ENCODE data around the gene MRPL28. TPM values are rescaled to one million over a fixed set of nuclear protein-coding genes. Genes with fewer than 3 reads are reported as not detected.

MRPL28 gene
- total RNA-seq, 1 donor from 2014 or later: 80.4 TPM

DNA sequence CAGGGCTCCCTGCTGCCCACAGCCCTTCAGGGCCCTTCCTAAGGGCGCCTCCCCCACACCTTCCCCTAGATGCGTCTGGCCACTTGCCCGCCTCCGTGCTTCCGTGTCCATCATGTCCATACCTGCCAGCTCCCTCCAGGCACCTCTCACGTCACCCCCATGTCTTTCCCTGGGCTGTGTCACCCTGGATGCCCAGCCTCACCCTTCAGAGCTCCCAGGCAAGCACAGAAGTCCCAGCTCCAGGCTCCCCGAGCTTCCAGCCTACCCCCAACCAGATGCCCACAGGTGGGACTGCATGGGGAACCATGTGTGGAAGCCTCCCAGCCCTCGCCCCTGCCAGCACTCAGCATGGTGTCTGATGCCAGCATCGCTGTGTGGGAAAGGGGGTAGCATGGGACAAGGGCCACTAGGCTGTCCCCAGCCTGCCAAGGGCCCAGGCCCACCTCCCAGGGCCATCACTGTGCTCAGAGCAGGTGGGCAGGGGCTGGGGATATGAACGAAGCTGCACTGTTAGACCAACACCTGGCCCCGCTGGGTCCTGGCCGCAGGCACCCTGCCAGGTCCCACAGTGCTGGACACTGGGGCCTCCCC is 16.0 kb downstream of the MRPL28 start:
- no peaks in the 10 kb centered on the region for H3K27me3 Mint-ChIP-seq (ENCODE audit: low read depth)
- DNase-seq (ENCODE audit: low read depth, low spot score): no peak
- H3K27ac Mint-ChIP-seq (ENCODE audit: unreplicated experiment): no peak overlapping the region
- peaks cover 3% of the 10 kb centered on the region for H3K36me3 Mint-ChIP-seq (ENCODE audit: low read depth)
- peak overlapping the region; percentile 38 for H3K4me3 Mint-ChIP-seq
- no peaks in the 10 kb centered on the region for H3K9me3 Mint-ChIP-seq
- H3K4me1 Mint-ChIP-seq: peaks cover 13% of the 10 kb centered on the region
- TF ChIP-seq, protein P1, sequence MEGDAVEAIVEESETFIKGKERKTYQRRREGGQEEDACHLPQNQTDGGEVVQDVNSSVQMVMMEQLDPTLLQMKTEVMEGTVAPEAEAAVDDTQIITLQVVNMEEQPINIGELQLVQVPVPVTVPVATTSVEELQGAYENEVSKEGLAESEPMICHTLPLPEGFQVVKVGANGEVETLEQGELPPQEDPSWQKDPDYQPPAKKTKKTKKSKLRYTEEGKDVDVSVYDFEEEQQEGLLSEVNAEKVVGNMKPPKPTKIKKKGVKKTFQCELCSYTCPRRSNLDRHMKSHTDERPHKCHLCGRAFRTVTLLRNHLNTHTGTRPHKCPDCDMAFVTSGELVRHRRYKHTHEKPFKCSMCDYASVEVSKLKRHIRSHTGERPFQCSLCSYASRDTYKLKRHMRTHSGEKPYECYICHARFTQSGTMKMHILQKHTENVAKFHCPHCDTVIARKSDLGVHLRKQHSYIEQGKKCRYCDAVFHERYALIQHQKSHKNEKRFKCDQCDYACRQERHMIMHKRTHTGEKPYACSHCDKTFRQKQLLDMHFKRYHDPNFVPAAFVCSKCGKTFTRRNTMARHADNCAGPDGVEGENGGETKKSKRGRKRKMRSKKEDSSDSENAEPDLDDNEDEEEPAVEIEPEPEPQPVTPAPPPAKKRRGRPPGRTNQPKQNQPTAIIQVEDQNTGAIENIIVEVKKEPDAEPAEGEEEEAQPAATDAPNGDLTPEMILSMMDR (conservative IDR thresholded peaks at IDR 0.05): no peak

DNA sequence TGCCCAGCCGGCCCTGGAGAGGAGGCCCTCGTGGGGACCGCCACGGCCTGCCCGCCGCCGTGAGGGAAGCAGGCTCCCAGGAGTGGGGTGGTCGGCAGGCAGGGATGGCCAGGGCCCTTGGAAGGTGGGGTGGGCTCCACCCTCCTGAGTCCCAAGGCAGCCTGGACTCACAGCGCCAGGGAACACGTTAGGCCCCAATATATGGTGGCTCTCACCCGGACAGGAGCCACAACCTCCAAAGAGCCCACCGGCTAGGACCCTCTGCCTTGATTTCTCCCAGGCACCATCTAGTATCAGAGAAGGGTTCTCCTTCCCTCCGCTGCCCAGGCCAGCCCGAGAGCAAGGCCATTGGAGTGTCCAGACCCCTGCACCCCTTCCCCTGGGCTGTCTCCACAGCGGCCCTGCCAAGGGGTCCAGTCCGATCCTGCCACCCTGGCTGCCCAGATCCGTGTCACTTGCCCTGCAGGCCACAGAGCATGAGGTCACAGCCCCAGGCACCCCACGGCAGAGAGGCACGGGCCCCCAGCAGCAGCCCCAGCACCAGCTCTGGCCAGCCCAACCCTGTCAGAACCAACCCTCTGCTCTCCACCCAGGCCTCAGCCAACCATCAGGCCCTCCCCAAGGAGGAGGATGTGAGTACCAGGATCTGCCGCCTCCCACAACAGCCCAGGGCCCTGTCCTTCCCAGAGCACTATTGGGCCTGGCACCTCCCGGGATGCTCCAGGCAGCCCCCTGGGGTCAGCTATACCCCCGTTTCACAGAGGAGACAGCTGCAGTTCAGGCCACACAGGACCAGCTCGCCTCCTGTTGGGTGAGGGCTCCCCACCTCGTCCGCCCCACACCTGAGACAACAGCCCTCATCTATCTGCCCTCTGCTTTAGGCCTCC is 16.7 kb downstream of the MRPL28 start:
- peaks cover 17% of the 10 kb centered on the region for H3K4me1 Mint-ChIP-seq
- no peaks in the 10 kb centered on the region for H3K27me3 Mint-ChIP-seq (ENCODE audit: low read depth)
- no peaks in the 10 kb centered on the region for H3K9me3 Mint-ChIP-seq
- peak overlapping the region; percentile 38 for H3K4me3 Mint-ChIP-seq
- TF ChIP-seq, protein P1 (conservative IDR thresholded peaks at IDR 0.05): no peak
- peaks cover 3% of the 10 kb centered on the region for H3K36me3 Mint-ChIP-seq (ENCODE audit: low read depth)
- no peak for DNase-seq (ENCODE audit: low read depth, low spot score)
- no peak overlapping the region for H3K27ac Mint-ChIP-seq (ENCODE audit: unreplicated experiment)

DNA sequence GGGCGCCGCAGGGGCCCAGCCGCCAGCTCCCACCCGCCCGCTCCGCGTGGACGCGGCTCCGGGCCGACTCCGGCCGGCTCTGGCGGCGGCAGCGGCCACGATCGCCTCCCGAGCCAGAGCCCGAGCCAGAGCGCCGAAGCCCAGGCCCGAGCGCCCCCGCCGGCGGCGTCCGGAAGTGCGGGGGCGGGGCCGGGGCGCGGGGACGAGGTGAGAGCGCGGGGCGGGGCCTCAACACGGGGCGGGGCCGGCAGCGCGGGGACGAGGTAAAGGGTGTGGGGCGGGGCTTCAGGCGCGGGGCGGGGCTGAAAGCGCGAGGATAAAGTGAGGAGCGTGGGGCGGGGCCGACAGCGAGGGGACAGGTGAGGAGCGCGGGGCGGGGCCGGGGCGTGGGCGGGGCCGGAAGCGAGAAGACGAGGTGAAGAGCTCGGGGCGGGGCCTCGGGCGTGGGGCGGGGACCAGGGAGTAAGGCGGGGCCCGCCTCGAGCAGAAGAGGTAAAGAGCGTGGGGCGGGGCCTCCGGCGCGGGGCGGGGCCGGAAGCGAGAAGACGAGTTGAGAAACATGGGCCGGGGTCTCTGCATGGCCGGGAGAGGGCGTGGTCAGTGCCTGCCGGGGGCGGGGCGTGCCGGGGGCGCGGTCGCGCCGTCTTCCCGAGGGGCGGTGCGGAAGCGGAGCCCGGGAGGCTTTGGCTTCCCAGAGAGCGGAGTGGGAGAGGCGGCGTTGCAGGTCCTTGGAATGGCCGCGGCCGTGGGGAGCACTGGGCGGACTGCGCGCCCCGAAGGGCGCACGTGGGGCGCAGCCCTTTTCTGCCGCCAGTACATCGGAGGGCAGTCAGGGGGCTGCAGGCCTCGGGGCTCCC is 17.6 kb downstream of the MRPL28 start, which contains the start of gene AXIN1:
Gene AXIN1 (minus strand): TSS at position 177 of the 857 bp plus-strand sequence. CDS start 5,698 bp downstream, outside the sequence.
- Mint-ChIP-seq H3K9me3 (no peaks in the 10 kb centered on the region), H3K27me3 (ENCODE audit: low read depth) (no peaks in the 10 kb centered on the region), H3K27ac (ENCODE audit: unreplicated experiment) (no peak within 1 kb of the TSS), H3K4me3 (peak within 1 kb of the TSS; percentile 94), H3K36me3 (ENCODE audit: low read depth) (peaks cover 3% of the 10 kb centered on the region), H3K4me1 (peaks cover 17% of the 10 kb centered on the region)
- DNase-seq (ENCODE audit: low read depth, low spot score): peak; percentile 100
- TF ChIP-seq, protein P1 (conservative IDR thresholded peaks at IDR 0.05): peak; percentile 68

DNA sequence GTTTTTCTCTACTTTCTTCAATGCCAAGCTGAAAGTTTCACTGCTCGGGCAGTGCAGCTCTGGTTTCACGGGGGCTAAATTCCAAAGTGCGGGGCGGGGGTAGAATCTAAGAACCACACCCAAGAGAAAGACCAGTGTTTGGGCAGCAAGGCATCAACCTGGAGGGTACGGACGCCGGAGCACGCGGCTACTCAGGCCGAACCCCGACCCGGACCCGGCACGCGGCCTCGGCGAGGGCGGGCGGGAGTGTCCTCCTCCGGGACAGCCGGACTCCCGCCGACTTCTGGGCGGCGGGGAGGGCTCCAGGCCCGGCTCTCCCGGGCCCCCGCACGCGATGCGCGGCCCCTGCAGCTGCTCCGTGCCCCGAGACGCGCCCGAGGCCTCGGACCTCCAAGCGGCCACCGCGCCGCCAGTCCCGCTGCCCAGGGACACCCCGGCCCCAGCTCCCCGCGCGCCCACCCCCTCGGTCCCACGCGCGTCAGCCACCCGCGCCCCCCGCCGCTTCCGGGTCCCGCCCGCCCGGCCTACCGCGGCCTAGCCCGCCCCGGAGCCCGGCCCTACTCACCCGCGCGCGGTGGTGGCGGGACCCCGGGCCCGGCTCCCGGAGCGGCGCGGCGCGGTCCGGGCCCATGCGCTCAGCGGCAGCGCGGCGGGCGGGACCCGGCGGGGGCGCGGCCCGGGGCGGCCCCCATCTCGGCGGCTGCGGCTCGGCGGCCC is 18.4 kb downstream of the MRPL28 start:
- Mint-ChIP-seq H3K4me1 (peaks cover 17% of the 10 kb centered on the region), H3K4me3 (peak overlapping the region; percentile 94), H3K9me3 (no peaks in the 10 kb centered on the region), H3K27ac (ENCODE audit: unreplicated experiment) (no peak overlapping the region), H3K36me3 (ENCODE audit: low read depth) (peaks cover 3% of the 10 kb centered on the region), H3K27me3 (ENCODE audit: low read depth) (no peaks in the 10 kb centered on the region)
- DNase-seq (ENCODE audit: low read depth, low spot score): no peak
- TF ChIP-seq, protein P1 (conservative IDR thresholded peaks at IDR 0.05): no peak

DNA sequence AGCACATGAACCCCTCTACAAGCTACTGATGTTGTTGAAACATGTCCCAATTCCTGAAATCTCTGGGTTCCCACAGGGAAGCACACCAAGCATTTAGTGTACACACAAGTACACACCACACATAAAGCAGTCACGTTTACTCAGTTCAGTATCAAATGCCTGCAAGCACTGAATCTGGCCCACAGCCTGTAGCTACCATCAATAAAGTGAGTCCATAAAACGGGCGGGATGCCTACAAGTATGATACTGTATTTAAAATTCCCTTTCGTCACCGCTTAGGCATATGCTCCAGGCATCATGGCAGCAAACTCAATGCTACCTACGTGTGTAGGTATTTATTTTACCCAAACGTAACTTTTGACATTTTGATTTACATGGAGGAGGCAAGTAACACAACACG is 20.1 kb downstream of the MRPL28 start:
- Mint-ChIP-seq H3K27me3 (ENCODE audit: low read depth) (no peaks in the 10 kb centered on the region), H3K4me3 (peak overlapping the region; percentile 94), H3K36me3 (ENCODE audit: low read depth) (peaks cover 5% of the 10 kb centered on the region), H3K9me3 (no peaks in the 10 kb centered on the region), H3K4me1 (peaks cover 17% of the 10 kb centered on the region), H3K27ac (ENCODE audit: unreplicated experiment) (no peak overlapping the region)
- TF ChIP-seq, protein P1 (conservative IDR thresholded peaks at IDR 0.05): no peak
- DNase-seq (ENCODE audit: low read depth, low spot score): no peak

Data from neural crest cell (in vitro differentiated cells).